Colonic mucosa (tissue), 4 donors: ENCODE results near the gene SNX19. TPM values are rescaled to one million over a fixed set of nuclear protein-coding genes. Genes with fewer than 3 reads are reported as not detected.

Experiments
- DNase-seq: peaks from one replicate; pipeline ENCODE4 v3.0.0-alpha.2; 2020
- H3K27ac ChIP-seq: fragments of 200-600 bp; one replicate; pipeline ENCODE4 v1.8.0; 2021
- H3K27me3 ChIP-seq: fragments of 200-600 bp; one replicate; pipeline ENCODE4 v1.8.0; 2021
- H3K36me3 ChIP-seq: fragments of 200-600 bp; one replicate; pipeline ENCODE4 v1.8.0; 2021
- H3K4me1 ChIP-seq: fragments of 200-600 bp; one replicate; pipeline ENCODE4 v1.8.0; 2021; ENCODE audit warnings: mild to moderate bottlenecking
- H3K4me3 ChIP-seq: fragments of 200-600 bp; one replicate; pipeline ENCODE4 v1.8.0; 2021
- H3K9ac ChIP-seq, 2 donors: one replicate each; pipeline ENCODE4 v1.7.0; 2013; ENCODE audit warnings: control low read depth in 2 of 2, low read depth in 2 of 2, low read length in 2 of 2
- H3K9me3 ChIP-seq: fragments of 200-600 bp; one replicate; pipeline ENCODE4 v1.8.0; 2021
- intact Hi-C: fragments of 100-400 bp; cut with DNase I; formaldehyde crosslinking; loops from one replicate; pipeline ENCODE4 v1.14.1; 2022
- total RNA-seq, 2 donors: library from RNA; stranded (reverse); fragmentation: NEBNext Ultra II Directional in 1 of 2; extraction: Animal tissue kit (Norgen Biotek cat#: 25700) in 1 of 2; gene quantifications; one replicate each; pipeline ENCODE4 v1.2.1, GENCODE V29; 2021
- TF ChIP-seq, protein P1 (sequence below): fragments of 200-600 bp; IDR thresholded peaks from one replicate; pipeline ENCODE4 v1.8.0; 2022; ENCODE audit warnings: antibody characterized with exemption, mild to moderate bottlenecking
- donor health status: healthy.
- donor health status: DM: no; HTN: no; CAD: no.
- donor health status: DM: no; HTN: no; CAD: no.

The SNX19 gene
- total RNA-seq, 2 donors from 2014 or later = 43.4 to 57.4 TPM

DNA sequence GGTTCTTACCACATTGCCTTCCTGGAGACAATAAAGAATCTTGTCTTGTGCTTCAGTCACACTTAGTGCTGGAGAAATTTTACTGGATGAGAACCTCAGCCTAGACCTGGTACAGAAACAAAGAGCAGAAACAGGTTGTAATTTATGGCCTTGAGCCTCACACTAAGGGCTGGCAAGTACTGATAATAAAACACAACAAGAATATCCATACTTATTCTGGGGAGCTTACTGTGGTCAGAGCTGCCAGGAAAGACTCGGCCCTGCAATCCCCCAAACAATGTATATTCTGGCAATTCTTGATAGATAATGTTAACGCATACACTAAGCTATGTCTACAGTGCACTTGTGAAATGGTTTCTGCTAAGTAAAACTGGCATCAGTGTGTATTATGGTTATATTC lies 9.7 kb downstream of the SNX19 start:
- DNase-seq = no peak
- no peak overlapping the region for H3K27ac ChIP-seq

DNA sequence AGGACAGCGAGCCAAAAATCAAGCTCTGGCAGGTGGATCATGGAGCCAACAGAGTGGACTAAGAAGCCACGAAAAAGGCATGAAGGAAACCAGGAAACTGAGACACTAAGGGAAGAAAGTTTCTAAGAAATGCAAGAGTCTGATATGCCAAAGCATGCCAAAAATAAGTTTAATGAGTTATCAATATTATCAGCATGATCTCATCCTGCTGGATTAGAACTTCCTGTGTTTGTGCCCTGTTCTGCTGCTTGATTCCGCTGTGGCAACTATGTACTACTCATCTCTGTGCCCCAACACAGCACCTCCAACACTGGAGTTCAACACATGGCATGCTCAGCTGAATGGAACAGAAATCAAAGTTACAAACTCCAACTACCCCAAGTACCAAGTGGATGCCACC lies 10.8 kb downstream of the SNX19 start:
- Histone ChIP-seq H3K27ac (no peak overlapping the region), H3K9me3 (no peaks in the 10 kb centered on the region), H3K36me3 (peaks cover 18% of the 10 kb centered on the region), H3K4me1 (no peaks in the 10 kb centered on the region), H3K9ac (no peak overlapping the region), H3K4me3 (no peak overlapping the region), H3K27me3 (no peaks in the 10 kb centered on the region)
- intact Hi-C loops = no loop called here
- TF ChIP-seq, protein P1, sequence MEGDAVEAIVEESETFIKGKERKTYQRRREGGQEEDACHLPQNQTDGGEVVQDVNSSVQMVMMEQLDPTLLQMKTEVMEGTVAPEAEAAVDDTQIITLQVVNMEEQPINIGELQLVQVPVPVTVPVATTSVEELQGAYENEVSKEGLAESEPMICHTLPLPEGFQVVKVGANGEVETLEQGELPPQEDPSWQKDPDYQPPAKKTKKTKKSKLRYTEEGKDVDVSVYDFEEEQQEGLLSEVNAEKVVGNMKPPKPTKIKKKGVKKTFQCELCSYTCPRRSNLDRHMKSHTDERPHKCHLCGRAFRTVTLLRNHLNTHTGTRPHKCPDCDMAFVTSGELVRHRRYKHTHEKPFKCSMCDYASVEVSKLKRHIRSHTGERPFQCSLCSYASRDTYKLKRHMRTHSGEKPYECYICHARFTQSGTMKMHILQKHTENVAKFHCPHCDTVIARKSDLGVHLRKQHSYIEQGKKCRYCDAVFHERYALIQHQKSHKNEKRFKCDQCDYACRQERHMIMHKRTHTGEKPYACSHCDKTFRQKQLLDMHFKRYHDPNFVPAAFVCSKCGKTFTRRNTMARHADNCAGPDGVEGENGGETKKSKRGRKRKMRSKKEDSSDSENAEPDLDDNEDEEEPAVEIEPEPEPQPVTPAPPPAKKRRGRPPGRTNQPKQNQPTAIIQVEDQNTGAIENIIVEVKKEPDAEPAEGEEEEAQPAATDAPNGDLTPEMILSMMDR = no peak
- DNase-seq = no peak

More for the DNA sequence above, 9.7 kb downstream of the SNX19 start:
- intact Hi-C loops = no loop called here
- Histone ChIP-seq H3K4me3 (no peak overlapping the region), H3K9ac (no peak overlapping the region), H3K9me3 (no peaks in the 10 kb centered on the region), H3K4me1 (no peaks in the 10 kb centered on the region), H3K27me3 (no peaks in the 10 kb centered on the region), H3K36me3 (peaks cover 18% of the 10 kb centered on the region)
- TF ChIP-seq, protein P1 = no peak

DNA sequence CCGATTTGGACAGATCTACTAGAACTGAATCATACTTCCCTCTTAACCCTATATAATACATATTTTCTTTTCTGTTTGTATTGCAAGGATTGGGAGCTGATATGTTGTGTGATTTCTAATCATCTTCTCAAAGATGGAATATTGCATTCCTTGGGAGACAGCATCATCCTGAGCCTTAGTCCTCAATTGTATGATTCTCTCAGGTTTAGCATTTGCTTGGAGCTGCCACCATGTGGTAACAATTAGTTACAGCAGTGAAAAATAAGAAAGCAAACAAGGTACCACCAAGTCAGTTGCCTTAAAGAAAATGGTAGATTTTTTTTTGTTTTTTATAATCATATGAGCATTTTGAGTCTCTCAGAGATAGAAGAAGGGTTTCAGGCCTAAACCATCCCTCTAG lies 11.9 kb downstream of the SNX19 start:
- peaks cover 23% of the 10 kb centered on the region for H3K36me3 ChIP-seq
- no peak overlapping the region for H3K9ac ChIP-seq
- no peaks in the 10 kb centered on the region for H3K4me1 ChIP-seq
- H3K27me3 ChIP-seq = no peaks in the 10 kb centered on the region
- DNase-seq = no peak
- intact Hi-C loops = no loop called here
- H3K4me3 ChIP-seq = no peak overlapping the region
- H3K9me3 ChIP-seq = no peaks in the 10 kb centered on the region
- TF ChIP-seq, protein P1 = peak; percentile 38
- H3K27ac ChIP-seq = no peak overlapping the region

DNA sequence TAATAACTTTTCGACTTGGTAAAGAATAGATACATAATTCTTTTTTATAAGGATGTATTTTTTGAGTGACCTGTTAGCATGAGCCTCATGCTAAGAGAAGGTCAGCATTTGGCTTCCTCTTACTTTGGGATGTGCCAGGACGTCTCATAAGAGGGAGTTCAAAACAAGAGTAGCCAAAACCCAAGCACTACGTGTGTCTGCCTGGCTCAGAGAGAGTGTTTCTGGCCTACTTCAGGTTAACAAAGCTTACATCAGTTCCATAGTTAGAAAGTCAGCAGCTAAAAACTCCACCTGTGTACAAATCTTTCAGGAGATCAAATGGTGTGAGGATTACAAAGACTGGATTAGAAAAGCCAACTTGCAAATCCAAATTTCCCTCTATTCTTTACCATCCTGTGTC lies 13.9 kb downstream of the SNX19 start:
- TF ChIP-seq, protein P1 = no peak
- H3K36me3 ChIP-seq = peaks cover 19% of the 10 kb centered on the region
- no peak for DNase-seq
- intact Hi-C loops = no loop called here
- H3K27me3 ChIP-seq = no peaks in the 10 kb centered on the region
- no peaks in the 10 kb centered on the region for H3K4me1 ChIP-seq
- no peak overlapping the region for H3K9ac ChIP-seq
- H3K27ac ChIP-seq = no peak overlapping the region
- no peak overlapping the region for H3K4me3 ChIP-seq
- no peaks in the 10 kb centered on the region for H3K9me3 ChIP-seq

DNA sequence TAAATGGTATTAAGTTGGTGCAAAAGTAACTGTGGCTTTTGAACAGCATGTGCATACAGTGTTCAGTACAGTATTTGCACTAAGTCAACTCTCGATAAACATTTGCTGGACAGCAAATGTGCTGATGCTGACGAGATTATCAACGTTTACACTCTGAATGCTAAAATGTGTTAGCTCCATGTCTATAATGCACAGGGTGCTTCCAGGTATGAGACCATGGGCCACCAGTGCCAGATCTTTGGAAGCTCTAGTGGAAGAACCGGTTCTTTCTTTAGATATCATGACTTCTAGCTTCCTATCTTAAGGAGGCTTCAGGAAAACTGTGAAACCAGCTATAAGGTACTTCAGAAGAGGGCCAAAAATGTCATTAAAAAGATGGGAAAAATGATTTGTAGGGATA lies 17.2 kb downstream of the SNX19 start:
- TF ChIP-seq, protein P1 = no peak
- Histone ChIP-seq H3K9ac (no peak overlapping the region), H3K36me3 (peaks cover 10% of the 10 kb centered on the region), H3K9me3 (no peaks in the 10 kb centered on the region), H3K27ac (no peak overlapping the region), H3K4me1 (no peaks in the 10 kb centered on the region), H3K27me3 (no peaks in the 10 kb centered on the region), H3K4me3 (no peak overlapping the region)
- intact Hi-C loops = loop anchor here (10.0 kb wide), 1 partner anchor 464 kb away; no protein-coding TSS in a partner anchor
- no peak for DNase-seq
